GM21526 (cell line): ENCODE data around the gene CD74.
A peak's percentile ranks its signal among the peaks of the same experiment; 100 is the strongest.
"Not testable (repeated sequence)": the region's sequence is repeated elsewhere in the genome, so short reads cannot be mapped to it uniquely, and the experiment has no call there.

Experiments
- ATAC-seq: cut with Tn5 transposase; IDR thresholded peaks from one replicate; pipeline ENCODE4 v1.9.1; 2021; ENCODE audit warnings: moderate library complexity; ENCODE audit not compliant: unreplicated experiment, low FRiP score

The CD74 gene

DNA sequence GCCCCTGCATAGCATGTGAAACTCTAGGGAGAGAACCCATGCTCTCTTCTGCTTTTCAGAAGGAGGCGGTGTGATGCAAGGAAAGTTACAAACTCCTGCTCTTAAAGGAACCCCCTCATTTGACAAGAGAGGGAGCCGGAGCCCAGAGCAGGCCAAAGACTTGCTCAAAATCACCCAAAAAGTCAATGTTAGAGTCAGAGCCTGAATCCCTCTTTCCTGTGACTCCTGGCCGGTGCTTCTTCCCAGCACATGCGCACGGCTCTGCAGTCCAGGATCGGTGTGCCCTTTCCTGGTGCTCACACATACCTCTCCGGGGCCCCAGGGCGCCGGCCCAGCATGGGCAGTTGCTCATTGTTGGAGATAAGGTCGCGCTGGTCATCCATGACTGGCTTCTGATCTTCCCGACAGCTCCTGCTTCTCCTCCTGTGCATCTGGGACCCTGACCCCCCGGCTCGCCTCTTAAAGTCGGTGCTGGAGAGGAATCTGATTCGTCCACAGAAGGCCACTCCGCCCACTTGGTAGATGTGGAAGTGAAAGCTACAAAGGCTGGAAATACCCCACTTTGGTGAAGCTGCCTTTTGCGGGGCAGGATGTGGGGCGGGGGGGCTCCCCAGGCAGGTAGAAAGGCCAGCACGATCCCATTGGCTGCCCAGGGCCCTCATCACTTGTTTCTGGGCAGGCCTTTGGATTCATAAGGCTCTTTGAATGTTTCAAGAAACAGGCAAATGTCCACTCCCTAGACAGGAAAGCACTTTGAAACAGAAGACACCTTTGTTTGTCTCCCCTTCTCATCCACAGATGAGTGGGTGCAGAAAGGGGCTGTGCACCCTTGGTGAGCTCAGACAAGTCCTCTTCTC is at the start of gene CD74:
Gene CD74, minus strand, starts transcription at position 592 of the 857 bp plus-strand sequence. Its CDS starts 161 bp downstream, at position 431.
- peak; percentile 69 for ATAC-seq

DNA sequence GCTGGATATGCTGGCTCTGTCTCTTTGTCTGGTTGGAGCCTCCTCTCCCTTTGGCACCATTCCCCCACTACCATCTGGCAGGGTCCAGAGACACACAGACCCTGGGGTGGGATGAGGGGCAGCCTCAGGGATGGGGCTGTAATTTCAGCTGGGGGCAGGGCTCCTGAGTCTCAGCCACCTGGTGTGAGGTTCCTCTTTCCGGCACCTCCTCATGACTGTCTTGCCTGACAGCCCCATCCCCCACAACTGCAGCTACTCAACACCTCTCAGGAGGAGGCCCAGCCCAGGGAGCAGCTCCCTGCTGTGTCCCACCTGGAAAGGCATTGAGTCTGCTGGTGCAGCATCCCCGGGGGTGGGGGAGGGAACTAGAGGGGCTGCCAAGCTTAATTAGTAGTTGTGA is 48.5 kb upstream of the CD74 start:
- ATAC-seq: peak; percentile 78

DNA sequence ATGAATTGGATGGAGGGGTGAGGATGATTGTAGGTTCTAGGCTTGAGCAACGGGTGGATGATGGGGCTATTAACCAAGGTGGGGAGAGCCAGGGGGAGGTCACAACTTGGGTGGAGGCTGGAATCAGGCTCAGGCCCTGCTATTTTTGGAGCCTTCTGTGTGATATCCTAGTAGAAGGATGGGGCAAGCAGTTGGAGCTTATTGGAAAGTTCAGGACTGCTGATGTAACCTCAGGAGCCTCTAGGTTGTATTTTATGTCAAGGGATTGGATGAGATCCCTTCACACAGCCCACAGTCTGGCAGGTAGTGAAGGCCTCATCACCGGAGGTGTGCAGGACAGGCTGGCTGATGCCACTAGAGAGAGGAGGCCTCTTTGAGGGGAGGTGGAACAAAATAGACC is 48.1 kb upstream of the CD74 start:
- peak; percentile 6 for ATAC-seq

DNA sequence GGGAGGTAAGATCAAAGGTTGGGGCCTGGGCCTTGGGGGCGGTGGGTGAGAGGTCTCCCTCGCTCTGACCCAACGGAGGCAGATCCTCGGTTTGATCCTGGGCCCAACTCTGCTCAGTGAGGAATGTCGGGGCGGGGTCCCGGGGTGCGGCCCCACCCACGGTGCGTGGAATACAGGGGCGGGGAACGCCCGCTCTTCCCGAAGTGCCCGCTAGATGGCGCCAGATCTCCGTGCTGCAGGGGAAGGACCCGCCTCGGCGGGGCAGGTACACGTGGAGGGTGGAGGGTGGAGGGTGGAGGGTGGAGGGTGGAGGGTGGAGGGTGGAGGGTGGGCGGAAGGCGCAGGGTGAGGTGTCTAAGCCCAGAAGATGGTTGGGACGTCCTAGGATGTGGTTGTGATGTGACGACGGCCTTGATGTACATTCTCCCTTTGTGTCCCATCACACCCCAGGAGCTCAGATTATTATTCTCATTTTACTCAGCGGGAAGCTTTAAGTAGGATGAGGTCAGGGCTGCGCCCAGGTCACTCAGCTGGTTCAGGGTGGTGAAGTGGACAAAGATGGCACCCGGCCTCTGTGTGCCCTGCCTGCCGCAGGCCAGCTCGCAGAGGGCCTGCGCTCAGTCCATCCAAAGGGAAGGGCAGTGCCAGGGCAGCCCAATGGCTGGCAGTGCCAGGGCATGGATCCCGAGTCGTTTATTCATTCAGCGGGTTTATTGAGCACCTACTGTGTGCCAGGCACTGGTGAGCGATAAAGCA is 46.3 kb upstream of the CD74 start:
- peak; percentile 64 for ATAC-seq

DNA sequence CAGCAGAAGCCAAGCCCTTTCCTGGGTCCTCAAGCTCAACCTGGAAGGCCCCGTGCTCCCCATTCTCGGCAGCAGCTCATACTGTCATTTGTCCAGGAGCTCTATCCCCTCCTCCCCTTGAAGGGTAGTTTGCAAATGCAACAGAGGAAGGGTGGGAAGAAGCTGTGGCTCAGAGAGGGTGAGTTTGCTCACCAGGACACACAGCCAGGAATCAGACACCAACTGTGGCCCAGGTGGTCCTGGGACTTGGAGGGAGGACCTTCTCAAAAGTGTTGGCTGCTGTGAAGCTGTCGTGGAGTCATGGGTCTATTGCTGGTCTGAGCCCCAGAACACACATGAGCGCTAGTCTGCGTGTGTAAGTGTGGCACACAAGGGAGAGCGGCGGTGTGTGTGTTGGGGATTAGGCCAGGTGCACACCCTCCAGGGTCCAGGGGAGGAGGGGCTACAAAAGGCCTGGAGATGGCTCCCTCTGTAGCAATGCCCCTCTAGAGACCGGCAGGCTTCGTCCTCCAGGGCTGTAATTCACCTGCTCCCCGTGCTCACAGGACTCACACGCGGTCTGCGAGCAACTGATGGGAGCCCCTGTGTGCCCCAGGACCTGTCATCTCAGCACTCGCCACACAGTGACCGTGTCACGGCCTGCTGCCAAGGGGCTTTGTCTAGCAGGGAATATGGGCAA is 45.0 kb upstream of the CD74 start:
- no peak for ATAC-seq

DNA sequence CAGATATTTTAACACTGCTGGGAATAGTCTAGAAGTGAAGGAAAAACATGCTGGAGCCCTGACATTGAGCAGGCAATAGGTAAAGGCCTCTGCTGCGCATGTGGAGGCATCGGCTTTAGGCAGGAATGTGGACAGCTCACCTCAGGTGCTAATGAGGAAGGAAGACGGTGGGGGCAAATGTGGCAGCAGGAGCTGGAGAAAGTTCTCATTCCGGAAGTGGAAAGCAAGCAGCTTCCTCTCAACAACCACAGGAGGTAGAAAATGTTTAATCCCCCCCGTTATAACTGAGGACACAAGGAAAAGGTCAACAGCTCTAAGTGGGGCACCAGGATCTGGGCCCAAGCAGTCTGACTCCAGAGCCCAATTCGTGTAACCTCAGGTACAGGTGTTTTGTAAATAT is 44.4 kb upstream of the CD74 start:
- ATAC-seq: no peak

DNA sequence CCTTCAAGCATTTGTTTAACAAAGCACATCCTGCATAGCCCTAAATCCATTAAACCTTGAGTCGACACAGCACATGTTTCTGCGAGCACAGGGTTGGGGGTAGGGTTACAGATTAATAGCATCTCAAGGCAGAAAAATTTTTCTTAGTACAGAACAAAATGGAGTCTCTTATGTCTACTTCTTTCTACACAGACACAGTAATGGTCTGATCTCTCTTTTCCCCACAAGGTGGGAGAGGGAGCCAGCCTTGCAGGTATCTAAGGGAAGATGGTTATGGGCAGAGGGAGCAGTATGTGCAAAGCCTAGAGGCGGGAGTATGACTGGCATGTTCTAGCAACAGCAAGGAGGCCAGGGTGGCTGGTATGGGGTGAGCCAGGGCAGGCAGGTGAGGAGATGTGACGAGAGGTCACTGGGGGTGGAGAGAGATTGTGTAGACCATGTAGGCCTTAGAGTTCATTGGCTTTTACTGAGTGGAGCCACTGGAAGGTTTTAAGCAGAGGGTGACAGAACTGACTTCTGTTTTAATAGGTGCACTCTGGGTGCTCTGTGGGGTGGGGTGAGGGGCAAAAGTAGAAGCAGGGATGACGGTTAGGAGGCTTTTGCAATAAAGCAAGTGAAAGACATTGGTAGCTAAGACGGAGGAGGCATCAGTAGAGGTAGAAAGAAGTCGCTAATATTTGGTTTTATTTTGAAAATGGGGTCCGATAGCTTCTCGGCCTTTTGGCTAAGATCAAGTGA is 42.0 kb upstream of the CD74 start:
- ATAC-seq: no peak

DNA sequence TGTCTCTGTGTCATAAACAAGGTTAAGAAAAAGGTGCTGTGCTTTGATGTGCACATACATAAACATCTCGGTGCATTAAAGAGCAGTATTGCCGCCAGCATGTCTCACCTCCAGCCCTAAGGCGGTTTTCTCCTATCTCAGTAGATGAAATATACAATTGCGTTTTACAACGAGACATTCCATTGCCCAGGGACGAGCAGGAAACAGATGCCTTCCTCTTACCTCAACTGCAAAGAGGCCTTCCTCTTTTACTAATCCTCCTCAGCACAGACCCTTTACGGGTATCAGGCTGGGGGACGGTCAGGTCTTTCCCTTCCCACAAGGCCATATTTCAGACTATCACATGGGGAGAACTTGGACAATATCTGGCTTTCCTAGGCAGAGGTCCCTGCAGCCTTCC is 41.3 kb upstream of the CD74 start:
- not testable (repeated sequence) for ATAC-seq

DNA sequence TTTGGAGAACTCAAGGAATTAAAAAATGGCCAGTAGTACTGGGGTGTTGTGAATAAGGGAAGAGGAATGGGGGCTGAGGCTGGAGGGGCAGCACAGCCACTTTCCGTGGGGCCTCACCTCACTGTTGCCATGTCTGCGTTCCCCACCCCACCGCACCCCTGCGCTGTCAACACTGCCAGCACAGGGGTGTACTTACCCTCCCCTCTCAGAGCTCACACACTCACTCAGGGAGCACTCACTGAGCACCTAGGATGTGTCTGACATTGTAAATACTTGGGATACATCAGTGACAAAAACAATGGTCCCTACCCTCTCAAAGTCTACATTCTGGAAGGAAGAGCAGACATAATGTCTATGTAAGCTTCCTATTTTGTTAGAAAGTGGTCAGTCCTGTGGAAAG is 40.2 kb upstream of the CD74 start:
- ATAC-seq: no peak

DNA sequence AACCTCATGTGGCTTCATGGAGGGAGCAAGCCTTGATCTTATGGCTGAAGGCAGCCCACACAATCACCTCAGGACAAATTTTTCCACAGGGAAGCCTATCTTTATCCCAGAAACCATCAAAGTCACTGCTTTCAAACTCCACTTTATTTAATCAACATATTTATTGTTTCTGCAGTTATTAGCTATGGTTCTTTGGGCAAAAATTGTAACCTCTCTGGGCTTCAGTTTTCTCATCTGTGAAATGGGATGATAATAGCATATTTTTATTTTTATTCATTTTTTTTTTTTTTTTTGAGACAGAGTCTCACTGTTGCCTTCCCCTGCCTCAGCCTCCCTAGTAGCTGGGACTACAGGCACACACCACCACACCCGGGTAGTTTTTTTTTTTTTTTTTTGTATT is 38.9 kb upstream of the CD74 start:
- ATAC-seq: no peak

DNA sequence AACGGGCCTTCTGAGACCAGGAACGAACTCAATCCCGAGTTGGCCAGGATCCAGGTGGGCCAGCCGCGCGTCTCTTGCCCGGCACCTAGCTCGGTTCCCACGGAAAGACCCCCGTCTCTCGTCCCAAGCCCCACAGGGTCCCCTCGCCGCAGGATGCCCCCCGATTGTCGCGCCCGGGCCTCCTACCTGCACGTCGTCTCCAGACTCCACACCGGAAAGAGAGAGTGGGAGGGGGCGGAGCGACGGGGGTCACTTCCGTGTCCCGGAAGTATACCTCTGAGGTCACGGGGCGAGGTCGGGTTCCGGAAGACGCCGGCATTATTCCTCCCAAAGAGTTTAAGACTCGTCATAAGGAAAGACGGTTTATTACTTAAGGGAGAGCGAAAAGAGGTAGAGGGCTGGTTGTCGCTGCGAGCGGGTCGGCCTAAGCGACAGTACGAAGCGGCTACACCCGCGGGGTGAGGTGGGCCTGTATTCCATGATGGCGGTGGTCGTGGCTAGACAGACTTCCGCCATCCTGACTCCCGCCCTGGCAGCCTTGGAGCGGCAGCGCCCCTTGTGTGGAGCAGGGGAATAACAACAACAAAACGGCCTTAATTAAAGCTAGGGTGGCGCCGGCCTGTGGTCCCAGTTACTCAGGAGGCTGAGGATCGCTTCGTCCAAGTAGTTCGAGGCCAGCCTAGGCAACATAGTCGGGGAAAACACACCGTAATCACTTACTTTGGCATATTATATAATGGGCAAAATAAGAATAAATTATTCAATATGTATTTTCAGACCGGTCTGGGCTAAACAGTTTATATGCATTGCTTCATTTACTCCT is 37.0 kb upstream of the CD74 start, which contains the start of gene RPS14:
Gene RPS14, minus strand, starts transcription at position 223 of the 823 bp plus-strand sequence. CDS start 2,006 bp downstream, outside the sequence.
- peak; percentile 84 for ATAC-seq

DNA sequence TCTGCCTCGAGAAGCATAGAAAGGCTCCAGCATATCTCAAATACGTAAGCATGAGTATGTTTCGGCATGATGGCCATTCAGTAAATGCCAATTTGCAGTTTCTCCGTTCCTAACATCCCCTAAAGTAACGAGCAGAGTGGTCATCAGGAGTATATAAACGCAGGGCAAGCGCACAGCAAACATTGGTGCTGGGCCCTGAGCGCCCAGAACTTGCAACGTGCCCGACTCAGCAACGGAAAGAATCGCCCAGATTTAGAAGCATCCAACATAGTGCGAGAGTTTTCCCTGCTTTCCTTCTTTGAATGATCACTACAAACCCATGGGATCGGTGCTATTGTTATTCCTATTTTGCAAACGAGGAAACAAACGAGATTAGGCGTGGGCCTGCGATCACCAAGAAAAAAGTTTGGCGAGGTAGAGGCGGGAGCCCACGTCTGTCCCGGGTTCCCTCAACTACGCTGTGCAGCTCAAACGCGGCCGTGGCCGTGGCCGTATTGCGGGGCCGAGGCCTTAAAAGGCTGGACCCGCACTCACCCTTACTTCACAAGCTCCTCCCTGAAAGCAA is 36.3 kb upstream of the CD74 start:
- ATAC-seq: peak; percentile 32

DNA sequence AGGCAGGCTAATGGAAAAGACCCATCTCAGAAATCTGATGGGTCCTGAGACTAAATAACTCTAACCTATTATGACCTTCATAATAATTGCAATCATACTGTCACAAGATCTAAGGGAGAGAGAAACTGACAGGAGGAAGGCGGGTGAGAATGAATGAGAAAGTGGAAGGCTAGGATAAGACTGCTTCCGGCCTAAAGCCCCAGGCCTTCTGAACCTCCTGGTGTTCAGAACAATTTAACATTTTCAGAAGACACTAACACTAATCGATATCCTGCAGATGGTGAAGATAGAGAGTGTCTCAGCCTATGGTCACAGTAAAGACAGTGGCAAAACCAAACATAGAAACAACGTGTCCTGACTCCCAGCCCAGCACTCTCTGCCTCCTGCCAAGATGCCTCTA is 35.6 kb upstream of the CD74 start:
- ATAC-seq: no peak

DNA sequence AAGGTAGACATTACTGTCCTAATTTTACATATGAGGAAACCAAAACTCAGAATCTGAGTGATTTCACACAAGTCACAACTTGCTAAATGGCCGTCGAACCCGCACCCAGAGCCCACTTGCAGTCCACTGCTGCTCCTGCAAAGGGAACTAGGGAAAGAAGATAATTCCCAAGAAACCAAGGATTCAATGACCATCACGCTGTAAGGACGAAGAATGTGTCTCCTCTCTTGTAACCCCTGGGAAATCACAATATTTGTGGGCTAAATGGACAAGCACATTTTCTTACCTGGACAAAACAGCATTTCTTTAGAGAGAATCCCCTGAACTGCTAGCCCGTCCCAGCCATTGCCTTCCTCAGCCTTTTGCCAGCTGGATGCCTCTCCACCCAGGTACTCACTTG is 34.5 kb upstream of the CD74 start:
- ATAC-seq: no peak

DNA sequence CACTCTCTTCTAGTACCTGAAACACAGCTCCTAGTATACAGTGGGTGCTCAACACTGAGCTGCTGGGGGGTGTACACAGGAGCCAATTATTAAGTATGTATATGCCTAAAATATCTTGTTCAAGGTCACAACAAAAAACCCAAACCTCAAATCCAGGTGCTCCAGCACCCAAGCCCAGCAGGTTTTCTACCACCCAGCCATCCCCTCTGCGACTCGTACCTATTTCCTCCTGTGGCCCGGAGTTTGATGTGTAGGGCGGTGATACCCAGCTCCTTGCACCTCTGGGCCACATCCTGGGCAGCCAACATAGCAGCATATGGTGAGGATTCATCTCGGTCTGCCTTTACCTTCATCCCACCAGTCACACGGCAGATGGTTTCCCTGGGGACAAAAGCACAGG is 33.9 kb upstream of the CD74 start:
- ATAC-seq: no peak

DNA sequence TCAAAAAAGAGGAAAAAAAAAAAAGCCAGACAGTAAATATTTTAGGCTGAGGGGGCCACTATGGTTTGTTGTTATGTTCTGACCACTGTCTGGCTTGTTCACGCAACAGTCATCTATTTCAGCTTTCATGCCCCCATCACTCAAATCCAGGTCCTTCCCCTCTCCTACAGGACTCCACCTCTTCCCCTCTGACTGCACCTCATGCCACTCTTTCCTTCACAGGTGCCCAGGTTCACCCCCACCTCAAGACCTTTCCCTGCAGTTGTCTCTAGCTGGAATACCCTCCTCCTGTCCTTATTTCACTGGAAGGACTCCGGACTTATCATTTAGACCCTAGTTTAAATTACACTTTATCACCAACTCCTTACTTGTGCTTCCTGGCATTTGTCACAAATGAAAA is 33.4 kb upstream of the CD74 start:
- ATAC-seq: no peak

DNA sequence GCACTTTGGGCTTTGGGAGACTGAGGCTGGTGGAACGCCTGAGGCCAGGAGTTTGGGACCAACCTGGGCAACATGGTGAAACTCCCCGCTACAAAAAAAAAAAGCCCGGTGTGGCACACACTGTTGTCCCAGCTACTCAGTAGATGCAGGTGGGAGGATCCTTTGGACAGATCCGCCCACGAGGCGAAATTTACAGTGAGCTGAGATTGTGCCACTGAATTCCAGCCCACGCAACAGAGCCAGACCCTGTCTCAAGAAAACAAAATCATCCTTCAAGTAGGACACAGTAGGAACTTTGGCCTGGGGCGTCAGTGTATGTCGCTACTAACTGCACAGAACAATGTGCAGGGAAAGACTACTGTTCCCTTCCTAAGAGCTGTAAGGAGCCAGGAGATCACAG is 32.1 kb upstream of the CD74 start:
- ATAC-seq: no peak

DNA sequence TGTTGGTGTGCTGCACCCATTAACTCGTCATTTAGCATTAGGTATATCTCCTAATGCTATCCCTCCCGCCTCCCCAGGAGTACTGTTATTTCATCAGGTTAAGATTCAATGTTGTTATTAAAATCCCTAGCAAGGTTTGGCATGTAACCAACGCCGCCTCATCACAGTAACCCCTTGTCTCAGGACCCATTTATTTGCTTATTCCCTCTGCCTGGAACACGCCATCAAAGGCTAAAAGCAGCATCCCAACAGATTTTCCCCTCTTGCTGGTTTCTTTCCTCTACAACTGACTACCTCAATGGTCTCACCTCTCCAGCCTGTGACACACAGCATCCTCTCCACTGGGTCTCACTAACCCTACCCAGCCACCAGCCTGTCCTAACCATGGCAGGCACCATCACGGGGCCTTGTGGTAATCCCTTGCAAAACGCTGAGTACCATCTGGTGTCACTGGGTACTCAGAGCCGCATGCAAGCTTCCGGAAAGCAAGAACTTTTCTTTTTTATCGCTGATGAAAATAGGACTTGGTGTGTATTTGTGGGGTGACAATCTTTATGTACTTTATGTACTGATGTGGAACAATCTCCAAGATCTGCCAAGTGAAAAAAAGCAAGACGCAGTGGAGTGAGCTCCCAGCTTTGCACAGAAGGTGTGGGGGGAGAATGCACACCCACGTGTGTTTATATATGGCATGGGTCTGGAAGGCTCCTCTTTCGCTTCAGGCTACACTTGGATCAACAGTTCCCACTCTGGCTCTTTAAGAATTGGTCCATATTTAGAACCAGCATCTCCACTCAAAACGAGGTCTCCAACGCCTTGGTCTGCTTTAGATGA is 30.7 kb upstream of the CD74 start:
- ATAC-seq: no peak
